NCI-H82 treated with DMSO at 0.1 percent for 48 hours (cell line): ENCODE results near the gene TENM3.

Experiments used
- DNase-seq: peaks from one replicate; lab custom pipeline; 2025; ENCODE audit not compliant: unreplicated experiment; lab: John Stamatoyannopoulos, UW

TENM3 gene

DNA sequence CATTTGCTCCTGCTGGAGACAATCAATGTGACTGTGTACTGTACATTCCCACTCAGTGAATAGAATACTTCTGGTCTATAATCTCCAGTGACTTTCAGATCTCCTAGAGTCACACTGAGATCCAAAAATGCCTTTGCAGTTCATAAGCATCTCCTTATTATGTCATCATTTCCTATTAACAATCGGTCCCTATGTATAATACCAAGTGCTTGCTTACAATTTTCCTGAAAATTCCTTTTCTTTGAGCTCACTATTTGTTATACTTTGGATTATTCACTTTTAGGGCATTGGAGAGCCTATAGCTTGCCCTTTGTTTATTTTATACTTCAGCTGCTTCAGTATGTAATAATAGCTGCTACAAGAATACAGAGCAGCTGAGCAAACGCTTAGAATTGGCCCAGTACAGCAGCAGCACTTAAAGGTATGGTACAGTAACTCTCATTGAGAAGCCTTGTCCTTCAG, 361.0 kb downstream of the TENM3 start:
- DNase-seq, result no peak

DNA sequence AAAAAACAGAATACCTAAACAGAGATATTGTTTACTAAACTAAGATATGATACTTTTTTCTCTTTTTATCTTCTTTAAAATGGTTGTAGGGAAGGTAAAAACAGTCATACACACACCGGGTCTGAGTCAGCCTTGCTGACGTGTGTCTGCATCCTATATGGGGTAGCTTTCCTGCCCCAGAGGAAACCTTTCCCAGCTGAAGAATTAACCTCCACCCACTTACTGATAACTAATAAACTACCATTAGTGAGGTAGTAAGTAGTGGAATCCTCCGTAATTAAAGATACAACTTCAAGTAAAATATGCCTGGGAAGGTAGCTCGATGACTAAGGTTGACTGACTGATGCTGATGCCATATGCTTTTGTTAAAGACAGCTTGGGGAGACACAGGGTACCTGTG, 361.8 kb downstream of the TENM3 start:
- no peak for DNase-seq

DNA sequence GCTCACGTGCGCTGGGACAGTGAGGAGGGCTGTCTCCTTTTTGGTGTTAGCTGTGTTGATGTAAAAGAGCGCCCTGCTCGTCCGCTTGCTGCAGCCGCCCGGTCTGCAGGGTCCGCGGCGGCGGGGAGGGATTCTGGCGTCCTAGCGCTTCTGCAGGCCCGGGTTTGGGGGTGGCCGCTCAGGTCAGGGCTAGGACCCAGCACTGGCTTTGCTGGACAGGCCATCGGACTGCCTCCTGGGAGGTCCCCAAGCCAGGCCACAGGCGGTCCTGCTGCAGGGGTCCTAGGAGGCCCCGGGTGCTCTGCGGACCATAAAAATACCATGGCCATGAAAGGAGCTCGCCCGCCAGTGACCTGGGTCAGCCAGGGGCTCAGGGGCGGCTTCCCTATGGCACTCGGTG, 365.3 kb downstream of the TENM3 start:
- no peak for DNase-seq

DNA sequence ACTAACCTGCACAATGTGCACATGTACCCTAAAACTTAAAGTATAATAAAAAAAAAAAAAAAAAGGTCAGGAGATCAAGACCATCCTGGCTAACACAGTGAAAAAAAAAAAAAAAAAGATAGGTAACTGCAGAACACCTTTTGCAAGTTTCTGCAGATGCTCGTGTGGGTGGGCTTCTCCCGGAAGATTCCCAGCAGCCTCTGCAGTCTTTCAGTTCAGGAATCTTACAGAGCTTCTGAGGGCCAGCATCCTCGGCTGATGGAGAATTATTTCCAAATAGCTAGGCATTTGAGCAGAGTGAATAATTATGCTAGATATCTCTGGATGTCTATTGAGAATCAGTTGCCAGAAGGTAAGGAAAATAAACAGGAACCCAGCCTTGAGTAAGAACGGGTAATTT, 373.3 kb downstream of the TENM3 start:
- DNase-seq, result no peak

DNA sequence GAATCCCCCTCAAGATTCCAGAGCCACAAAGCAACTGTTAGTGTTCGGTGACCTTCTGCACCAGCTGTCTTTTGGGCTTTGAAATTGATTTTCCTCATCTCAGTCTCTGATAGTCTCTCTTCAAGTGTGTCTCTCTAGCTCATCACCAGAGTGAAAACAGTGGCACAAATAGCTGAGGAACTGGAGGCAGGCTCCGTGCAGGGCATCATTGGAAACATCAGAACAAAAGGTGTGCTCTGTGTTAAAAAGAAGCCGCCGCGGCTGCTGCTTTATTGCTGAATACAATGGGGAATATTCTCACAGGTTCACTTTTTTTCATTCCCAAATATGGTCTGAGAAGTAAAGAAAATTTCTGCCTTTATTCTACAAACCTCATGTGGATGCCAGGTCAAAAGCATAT, 376.5 kb downstream of the TENM3 start:
- DNase-seq, result no peak

DNA sequence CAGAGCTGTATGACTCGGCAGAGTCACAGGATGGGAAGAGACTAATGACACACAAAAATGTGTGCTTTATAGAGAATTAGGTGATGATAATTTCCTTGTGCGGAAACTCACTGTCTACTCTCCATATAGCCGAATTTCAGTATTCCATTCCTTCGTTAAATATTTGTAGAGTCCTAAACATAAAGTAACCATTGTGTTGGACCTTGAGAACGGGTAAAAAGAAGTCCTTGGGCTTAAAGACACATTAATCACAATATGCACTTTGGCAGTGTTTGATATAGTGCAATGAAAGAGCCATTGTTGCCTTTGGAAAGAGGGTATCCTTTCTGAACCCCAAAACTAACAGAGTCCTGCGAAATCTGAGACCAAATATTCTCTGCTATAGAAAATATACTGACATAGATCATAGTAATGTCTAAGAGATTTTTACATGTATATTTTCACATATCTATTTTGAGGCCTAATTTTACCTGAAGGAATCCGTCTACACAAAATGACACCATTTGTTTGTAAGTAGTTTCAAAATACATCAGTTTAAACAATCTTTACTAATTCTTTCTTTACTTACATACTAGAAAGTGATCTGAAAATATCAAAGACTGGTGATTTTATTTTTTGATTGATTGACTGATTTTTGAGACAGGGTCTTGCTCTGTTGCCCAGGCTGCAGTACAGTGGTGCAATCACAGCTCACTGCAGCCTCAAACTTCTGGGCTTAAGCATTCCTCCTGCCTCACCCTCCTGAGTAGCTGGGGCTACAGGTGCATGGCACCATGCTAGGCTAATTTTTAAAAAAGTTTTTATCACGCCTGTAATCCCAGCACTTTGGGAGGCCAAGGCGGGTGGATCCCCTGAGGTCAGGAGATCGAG, 377.1 kb downstream of the TENM3 start:
- DNase-seq, result no peak

DNA sequence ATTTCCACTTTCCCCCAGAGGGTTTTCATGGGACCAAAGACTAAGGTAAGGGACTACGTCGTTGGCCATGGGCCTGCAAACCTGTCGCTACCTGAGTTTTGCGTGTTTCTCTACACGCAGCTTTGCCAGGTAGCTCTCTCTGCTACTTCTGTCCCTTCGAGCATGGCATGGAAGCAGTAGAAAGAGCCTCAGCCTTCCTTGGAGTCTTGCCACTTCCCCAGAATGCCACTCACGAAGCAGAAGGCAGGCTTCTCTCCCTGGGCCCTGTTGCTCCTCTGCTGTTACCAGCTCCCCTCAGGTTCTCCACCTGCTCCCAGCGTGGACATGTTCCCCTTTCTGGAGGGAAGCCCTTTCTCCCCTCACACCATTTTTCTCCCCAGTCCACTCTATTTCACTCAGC, 381.1 kb downstream of the TENM3 start:
- DNase-seq, result no peak

DNA sequence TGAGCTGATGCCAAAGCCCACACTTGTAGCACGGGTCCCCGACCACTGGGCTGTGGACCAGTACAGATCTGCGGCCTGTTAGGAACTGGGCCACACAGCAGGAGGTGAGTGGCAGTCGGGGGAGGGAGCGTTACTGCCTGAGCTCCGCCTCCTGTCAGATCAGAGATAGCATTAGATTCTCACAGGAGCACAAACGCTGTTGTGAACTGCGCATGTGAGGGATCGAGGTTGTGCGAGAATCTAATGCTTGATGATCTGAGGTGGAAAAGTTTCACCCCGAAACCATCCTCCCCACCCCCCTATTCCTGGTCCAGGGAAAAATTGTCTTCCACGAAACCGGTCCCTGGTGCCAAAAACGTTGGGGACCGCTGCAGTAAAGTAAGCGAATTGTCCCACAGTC, 382.0 kb downstream of the TENM3 start:
- DNase-seq, result no peak

DNA sequence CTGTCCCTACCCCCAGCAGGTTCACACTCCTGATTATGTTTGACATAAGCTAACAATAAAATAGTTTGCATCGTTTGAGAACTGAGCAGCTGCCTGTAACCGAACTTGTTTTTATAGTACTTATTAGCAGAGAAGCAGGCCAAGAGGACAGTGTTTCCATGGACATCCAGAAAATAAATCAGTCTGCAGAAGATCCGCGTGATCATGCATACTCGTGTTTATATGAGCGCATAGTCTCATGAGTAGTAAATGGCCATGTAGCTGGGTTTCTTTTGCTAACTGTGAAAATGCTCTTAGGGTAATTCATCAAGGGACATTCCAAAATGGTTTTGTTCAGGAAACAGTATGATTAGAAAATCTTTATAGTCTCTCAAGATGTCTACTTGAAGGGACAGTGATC, 384.8 kb downstream of the TENM3 start:
- DNase-seq, result no peak

DNA sequence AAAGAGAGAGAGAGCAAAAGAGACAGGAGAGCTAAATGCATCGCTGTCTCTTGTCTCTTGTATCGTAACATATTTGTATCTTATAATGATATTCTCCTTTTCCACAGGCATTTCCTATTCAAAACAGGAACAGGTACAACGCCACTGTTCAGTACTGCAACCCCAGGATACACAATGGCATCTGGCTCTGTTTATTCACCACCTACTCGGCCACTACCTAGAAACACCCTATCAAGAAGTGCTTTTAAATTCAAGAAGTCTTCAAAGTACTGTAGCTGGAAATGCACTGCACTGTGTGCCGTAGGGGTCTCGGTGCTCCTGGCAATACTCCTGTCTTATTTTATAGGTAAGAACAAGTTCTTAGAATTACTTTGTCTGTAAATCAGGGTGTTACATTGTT, 385.3 kb downstream of the TENM3 start:
- DNase-seq, result no peak

DNA sequence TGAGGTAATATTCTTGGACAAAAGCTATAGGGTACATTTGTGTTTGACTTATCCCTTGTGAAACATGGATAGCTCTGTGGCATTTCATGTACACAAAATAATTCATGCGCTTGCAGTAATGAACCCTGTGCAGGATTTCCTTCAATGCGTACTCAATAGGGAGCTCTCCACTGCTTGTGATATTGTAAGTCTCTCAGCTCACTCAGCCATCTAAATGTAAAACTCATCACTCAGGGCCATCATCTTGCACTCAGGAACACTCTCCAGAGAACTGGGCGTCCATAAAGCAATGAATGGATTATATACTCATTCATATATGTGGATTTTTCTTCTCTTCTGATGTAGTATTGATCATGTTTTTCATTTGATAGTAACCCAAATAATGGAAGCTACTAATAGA, 385.9 kb downstream of the TENM3 start:
- no peak for DNase-seq

DNA sequence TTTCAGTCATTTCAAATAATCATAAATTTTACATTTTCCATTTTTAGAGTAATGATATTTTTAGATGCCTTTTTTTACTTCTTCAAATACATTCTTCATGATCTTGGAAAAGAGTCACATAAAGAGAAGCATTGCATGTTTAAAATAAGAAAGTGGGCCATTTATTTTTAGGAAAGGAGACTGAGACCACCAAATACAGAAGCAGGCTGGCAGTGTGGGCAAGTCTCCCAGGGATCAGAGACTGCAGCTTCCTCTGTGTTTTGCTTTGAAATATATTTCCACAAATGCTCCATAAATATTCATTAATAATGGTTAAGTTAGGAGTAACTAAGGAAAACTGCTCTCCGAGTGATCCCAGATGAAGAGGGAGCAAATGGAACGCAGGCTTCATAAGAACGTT, 397.3 kb downstream of the TENM3 start:
- no peak for DNase-seq

DNA sequence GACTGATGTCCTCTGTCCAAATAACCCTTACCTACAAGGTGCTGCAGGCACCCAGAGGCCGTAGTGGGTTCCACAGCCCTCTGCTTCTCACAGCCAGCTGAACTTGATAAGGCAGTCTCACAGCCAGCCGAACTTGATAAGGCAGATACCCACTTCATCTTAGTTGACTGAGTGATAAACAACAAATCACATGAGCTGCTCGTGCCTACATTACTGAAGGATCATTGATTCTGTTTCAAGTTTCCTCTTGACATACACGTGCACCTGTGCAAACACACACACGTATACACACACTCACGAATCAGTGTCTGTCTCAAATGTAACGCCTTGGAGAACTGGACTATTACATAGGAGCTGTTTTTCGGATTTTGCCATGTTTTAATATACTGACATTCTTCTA, 397.7 kb downstream of the TENM3 start:
- DNase-seq, result no peak

DNA sequence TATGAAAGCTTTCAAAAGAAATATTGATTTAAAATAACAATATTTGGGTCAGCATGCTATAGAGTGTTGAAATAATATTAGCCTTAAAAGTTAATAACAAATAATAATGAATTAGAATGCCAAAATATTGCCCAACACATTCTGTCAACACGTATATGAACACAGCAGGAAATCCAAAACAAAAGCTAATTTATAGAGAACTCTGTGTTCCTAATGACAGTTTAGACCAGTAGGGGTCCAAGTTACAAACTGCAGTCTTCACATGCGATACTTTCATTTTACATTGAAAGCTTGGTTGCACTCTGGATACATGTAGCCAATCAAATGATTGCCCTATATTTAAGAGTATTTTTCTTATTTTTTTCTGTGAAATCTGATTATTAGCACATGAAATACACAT, 399.6 kb downstream of the TENM3 start:
- DNase-seq, result no peak

DNA sequence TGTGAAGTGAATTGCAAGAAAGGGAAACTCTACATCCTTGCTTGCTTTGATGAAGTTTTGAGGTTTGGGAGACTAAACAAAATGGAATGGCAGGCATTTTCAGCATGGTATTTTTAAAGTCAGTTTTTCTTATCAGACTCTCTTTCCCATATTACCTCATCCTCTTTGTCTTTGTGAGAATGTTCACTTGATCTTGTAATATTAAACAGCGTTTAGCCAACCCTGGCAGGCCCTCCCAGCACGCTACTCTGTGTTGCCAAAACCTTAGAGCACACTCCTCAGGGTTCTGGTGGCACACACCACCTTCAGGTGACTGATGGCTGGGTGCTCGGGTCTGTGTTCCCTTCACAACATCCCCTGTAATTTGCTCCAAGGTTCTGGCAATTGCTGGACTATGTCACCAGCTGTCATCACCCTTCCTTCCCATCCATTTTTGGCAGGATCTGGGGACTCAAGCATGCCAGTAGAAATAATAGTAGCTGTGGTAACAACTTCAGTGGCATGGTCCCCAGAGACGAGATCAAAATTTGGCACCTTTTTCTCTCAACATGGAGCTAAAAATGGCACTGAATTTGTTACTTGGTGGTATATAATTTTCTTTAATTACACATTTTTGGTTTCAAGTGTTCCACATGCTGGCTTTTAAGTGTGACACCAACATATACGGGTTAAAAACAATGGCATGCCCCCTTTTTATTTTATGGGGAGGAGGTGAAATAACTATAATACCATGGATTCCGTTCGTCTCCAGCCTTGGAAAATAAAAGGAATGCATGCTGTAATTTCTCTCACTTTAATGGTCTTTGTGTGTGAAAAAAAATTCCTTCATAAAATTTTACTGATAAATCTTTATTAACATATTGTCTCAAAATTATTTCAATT, 400.8 kb downstream of the TENM3 start:
- no peak for DNase-seq

DNA sequence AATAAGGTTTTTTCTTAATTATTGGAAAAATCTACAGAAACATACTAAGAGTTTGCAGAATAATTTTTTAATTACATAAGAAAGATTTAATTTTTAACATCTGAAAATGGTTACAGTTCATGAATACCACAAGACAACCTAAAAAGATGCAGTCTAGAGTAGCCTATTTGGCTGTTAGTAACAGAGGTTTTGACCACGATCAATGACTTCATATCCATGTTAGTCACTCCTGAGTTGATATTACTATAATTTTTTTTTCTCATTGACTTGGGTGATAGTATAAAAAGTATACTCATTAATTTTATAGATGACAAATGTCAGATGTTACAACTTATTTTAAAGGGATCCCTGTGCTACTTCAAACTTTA, 401.5 kb downstream of the TENM3 start:
- DNase-seq, result no peak

DNA sequence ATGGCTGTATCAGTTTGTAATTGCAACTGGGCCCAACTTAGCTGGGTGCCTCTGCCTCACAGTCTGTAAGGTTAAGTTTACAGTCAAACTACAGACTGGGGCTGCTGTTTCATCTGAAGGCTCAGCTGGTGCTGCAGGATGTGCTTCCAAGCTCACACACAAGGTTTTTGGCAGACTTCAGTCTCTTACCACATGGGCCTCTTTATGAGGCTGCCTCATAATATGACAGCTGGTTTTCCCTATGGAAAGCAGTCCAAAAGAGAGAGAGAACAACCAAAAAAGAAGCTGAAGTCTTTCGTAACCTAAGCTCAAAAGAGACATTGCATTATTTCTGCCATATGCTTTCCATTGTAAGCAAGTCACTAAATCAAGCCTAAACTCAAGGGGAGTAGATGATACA, 402.3 kb downstream of the TENM3 start:
- no peak for DNase-seq

DNA sequence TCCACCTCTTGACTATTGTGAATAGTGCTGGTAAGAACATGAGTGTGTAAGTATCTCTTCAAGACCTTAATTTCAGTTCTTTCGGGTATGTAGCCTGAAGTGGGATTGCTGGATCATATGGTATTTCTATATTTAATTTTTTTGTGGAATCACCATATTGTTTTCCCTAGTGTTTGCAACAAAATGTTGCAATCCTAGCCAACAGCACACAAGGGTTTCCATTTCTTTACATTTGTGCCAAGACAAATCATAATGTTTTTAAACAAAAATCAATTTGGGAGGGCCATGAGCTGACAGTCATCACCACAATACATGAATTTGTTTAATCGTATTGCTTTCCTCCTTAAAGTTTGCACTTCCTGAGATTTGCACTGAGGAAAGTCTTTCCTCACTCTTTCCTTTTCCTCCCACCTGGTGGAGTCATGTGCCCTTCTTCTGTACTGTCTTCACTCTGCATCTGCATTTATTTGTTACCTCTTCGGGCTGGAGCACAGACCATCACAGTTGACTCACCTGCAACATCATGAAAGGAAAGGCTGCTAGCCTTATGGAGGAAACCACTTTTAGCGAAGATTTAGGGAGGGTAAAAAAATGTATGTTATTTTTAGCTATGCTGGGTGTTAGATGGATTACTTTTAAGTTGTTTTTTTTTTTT, 404.6 kb downstream of the TENM3 start:
- no peak for DNase-seq

DNA sequence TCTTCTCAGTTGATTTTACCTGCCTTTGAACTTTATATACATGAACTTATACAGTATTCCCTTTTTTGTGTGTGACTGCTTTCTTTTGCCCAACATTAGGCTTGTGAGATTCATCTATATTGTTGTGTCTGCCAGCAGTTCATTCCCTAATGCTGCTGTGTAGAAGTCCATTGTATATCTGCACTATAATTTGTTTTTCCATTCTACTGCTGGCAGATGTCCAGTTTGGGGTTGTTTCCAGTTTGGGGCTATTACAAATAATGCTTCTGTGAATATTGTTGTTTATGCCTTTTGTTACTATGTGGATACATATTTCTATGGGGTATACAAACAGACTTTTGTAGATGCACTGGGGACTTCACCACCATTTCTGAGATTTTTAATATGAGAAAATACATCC, 405.6 kb downstream of the TENM3 start:
- no peak for DNase-seq

DNA sequence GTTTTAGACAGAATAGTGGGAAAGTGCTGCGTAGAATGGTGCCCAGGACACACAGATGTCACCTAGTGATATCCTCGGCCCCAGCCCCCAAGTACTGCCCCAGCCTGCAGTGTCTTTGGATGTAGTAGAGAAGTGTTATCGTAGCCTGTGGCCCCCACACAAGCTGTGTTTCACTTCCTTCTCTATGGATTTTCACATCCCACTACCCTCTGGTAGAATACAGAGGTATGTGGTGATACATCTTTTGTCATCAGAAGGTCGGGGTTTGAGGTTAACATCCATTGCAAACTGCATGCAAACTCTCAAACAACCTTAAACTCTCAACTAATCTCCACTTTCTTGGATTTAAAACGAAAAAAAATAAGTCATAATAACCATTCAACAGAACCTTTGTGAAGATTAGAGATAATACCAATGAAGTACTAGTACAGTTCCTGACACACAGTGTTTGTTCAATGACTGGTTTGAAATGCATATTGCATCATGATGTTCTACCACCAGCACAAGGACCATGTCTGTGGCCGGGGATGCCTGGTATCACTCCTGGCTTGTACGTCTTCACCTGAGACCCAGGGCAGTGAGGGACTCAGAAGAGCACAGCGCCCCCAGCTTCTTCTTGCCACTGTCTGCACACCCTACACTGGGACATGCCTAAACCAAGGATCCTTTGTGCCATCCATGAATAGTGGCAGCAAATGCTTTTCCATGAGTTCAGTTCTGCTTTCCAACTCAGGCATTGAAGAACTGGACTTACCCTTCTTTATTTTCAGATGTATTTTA, 406.7 kb downstream of the TENM3 start:
- no peak for DNase-seq

DNA sequence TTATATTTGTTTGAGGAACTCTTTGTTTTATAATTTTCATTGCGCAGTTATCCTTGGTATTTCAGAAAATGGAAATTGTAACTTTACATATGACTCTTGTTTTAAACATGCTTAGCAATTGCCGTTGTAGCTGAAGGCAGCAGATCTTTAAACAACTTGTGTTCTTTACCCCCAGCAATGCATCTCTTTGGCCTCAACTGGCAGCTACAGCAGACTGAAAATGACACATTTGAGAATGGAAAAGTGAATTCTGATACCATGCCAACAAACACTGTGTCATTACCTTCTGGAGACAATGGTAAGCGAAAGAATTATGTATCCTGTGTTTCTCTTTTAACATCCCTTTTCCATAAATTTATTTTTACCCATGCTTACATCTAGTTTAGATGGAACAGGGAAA, 410.4 kb downstream of the TENM3 start:
- DNase-seq, result no peak
